HG03135 (cell line): ENCODE measurements around the gene NPAS3.

Experiments used
- ATAC-seq: cut with Tn5 transposase; IDR thresholded peaks from one replicate; pipeline ENCODE4 v1.9.1; 2021; ENCODE audit warnings: mild to moderate bottlenecking, moderate library complexity; ENCODE audit not compliant: unreplicated experiment

Gene NPAS3

DNA sequence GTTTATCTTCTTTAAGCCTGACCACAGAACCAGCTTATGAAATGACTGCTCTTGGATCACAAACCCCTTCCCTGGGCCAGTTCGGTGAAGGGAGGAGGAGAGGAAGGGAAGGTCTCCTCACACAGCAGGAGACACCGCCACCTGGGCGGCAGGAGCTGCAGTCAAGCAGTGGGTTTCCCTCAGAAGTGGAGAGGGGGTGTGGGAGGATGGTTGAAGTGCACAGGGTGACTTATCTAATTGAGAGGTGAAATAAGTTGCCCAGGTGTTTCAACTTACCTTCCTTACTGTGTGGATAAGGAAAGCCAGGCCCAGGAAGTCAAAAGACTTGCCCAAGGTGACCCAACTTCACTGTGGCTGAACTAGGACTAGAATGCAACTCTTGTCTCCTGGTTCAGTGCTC is 905.4 kb downstream of the NPAS3 start:
- ATAC-seq = no peak

DNA sequence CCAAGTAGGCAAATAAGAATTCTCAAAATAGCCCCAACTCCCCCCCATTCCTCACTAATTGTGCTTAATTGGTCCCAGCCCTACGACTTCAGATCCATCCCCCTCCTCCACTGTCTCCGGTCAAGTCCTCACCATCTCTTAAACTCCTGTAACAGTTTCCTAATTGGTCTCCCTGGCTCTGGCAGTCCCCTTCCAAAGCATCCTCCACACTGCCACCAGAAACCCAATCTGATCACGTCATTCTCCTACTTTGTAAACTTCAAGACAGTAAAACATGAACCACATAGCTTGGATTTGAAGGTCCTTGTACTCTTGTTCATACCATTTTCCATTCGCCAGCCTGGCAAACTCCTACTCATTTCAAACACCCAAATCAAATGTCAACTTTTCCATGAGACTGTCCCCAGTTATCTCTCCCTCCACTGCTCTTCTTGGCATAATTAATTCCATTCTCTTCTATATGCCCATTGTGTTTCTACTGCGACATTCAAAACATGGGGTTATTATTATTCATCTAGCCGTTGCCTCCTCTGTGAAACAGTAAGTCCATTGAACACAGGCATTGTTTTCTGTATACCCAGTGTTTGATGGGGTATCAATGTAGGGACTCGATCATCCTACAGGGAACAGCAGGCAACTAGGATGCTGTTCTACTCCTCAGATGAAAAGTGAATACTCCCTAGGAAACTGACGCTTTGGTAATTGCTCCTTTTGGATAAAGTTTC is 907.6 kb downstream of the NPAS3 start:
- ATAC-seq = no peak

DNA sequence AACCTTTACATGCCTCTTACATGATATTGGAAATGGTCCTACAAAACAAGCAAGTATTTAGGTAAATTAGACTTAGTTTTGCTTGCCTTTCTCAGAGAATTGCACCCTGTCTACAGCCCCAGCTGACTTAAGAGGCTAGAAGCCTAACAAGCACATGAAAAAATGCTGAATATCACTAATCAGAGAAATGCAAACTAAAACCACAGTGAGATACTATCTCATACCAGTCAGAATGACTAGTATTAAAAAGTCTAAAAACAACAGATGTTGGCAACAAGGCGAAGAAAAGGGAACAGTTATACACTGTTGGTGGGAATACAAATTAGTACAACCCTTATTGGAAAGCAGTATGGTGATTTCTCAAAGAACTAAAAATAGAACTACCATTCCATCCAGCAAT is 908.4 kb downstream of the NPAS3 start:
- no peak for ATAC-seq

DNA sequence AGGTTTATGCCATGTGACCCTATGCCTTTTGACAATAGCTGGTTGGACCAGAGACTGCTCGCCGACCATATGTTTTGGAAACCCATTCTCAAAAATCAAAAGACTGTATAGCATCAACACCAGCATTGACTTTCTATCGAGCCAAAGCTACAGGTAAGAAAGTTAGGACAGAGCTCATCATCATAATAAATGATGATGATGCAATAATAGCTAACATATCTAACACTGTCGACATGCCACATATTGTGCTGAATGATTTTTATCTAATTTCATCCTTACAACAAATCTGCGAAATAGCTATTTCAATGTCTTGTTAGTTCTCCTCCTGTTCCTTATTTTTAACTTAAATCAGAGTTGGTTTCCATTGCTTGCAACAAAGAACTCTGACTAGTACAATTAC is 909.3 kb downstream of the NPAS3 start:
- no peak for ATAC-seq

DNA sequence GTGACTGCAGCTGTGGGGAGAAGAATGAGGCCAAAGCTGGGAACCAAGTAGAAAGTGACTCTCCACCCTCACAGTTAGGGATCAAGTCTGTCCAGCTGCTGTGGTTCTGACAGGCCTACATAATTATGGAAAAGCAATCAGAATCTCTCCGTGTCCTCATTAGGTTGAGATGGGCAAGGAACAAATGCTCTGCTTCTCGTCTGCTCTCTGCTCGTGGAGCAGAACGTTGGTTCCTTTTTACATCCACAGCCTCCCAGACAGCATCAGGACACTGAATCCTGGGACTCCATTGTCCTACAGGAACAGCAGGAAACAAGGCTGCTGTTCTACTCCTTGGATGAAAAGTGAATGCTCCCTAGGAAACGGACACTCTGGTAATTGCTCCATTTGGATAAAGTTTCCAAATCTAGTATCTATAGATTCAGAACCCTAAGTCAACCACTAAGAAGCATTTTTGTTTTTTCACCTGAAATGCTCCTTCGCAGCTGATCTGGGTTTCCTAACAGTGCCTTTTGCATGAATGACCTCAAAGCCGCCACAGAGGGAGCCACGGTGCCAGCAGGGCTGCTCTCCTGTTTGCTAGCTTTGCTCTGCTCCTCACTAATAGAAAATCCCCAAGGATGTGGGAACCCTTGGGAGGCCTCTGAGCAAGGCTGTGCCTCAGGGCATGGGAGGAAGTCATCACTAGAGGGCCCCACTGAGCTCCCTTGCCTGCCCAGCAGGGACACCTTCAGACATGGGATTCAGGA is 910.2 kb downstream of the NPAS3 start:
- no peak for ATAC-seq

DNA sequence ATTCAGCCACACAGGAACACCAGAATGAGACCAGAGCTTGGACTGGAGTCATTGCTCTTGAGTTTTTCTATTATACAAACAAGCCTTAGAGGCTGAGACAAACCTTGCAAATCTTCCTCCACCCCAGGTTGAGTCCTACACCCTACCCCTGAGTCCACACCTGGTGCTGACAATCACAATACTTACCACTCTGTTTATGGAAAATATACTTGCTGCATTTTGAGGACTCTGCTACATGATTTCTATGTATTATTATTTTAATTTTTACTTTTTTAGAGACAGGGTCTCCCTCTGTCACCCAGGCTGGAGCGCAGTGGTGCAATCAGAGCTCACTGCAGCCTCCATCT is 910.7 kb downstream of the NPAS3 start:
- no peak for ATAC-seq

DNA sequence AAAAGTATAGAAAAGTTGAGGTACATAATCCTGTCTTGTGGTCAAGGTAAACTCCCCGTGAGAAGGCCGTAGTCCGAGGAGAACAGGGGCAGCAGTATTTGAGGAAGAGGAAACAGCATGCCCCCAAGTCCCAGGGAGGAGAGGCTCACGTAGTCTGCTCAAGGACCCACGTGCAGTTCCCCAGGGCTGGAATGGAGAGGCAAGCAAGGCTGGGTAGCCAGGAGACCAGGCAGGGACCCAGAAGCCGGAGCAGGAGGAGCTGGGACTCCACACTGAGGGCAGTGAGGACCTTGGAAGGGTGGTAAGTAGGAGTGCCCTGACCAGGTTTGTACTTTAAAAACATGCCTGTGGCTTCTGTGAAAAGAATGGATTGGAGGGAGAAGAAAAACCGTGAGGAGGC is 912.1 kb downstream of the NPAS3 start:
- no peak for ATAC-seq

DNA sequence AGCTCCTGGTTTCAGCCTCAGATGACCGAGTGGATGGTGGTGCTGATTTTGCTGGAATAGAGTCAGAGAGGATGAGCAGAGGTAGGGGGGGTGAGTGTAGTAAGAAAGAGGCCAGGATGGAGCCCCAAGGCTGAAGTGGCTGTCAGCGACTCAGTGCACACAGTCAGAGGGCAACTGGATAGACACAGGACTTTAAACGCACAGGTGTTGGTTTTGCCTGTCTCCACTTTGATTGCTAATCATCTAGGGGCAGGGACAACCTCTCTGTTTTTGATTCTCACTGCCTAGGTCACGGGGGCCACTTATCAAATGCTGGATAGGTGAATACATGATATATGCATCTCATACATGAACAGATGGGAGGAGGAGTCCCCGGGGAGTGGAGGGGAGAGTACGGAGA is 912.7 kb downstream of the NPAS3 start:
- no peak for ATAC-seq

DNA sequence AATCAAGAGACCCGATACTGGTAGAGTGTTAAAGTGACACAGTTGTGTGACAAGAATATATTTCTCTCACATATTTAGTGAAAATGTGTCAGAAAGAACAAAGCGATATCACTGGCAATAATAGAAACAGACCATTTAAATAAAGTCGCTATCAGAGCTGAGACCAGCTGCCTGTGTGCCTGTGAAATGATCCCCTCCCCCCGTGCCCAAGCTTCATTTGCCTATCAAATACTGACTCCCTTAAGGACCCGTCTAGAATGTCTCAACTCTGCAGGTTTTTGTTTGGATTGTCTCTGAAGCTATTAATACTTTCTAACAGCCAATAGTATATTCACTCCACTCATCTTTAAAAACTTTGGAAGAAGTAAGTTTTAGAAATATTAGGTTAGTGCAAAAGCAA is 913.3 kb downstream of the NPAS3 start:
- no peak for ATAC-seq
